C4-2B (cell line): ENCODE data around the gene HIVEP3.

ENCODE experiments used
- CTCF ChIP-seq: fragments of 450-650 bp; conservative IDR thresholded peaks from 2 replicates; pipeline ENCODE4 v1.5.1; 2017; ENCODE audit warnings: mild to moderate bottlenecking
- ZFX ChIP-seq: fragments of 450-650 bp; IDR thresholded peaks from 2 replicates; pipeline ENCODE4 v1.6.1; 2017

GRCh38 chr1:41799205-41799604 is 119.5 kb downstream of the HIVEP3 start:
- TF ChIP-seq CTCF (no peak), ZFX (no peak)
